A549 treated with dexamethasone at 1 μM for 4 hours (cell line): ENCODE data around the gene PEX6. TPM values are rescaled to one million over a fixed set of nuclear protein-coding genes. Genes with fewer than 3 reads are reported as not detected.

Experiments
- total RNA-seq: library from RNA; stranded (reverse); fragments of 200-300 nt; extraction: Qiagen RNA extraction; gene quantifications from 5 replicates; pipeline ENCODE4 v1.2.3, GENCODE V29; 2022

PEX6 gene
- 5.8 to 10.5 TPM (median 10.1 TPM) in 5 replicates for total RNA-seq

GRCh38 chr6:42978839-42979522 lies at the start of gene PEX6:
Gene PEX6 (minus strand): TSS chr6:42979181. CDS start chr6:42979150, 31 bp downstream.

GRCh38 chr6:43021270-43022047 lies 42.5 kb upstream of the PEX6 start, which contains the start of gene RRP36:
Gene RRP36 (plus strand): TSS chr6:43021623. CDS start chr6:43021655, 32 bp downstream.

GRCh38 chr6:43013843-43014433 lies 35.0 kb upstream of the PEX6 start, which contains the start of the genes KLHDC3 and MEA1:
Gene KLHDC3 (plus strand): TSS chr6:43014249. CDS start chr6:43017193, 2,944 bp downstream.
Gene MEA1 (minus strand): TSS chr6:43013946. CDS start chr6:43013813, 133 bp downstream.

GRCh38 chr6:42984001-42984923 lies 5.3 kb upstream of the PEX6 start, which contains the start of gene PPP2R5D:
Gene PPP2R5D (plus strand): TSS chr6:42984570. CDS start chr6:42984678, 108 bp downstream.

GRCh38 chr6:42960243-42961019 lies 18.6 kb downstream of the PEX6 start, which contains the start of gene GNMT:
Gene GNMT (plus strand): TSS chr6:42960754. CDS start chr6:42960768, 14 bp downstream.

GRCh38 chr6:42928986-42929820 lies 49.8 kb downstream of the PEX6 start, which contains the start of gene CNPY3:
Gene CNPY3 (plus strand): TSS chr6:42929480. CDS start chr6:42929571, 91 bp downstream.

GRCh38 chr6:42915732-42916131 lies 63.2 kb downstream of the PEX6 start, which contains the start of gene PTCRA:
Gene PTCRA (plus strand): TSS chr6:42916053. CDS start chr6:42916070, 17 bp downstream.

Other genes starting within 250 kb of the PEX6 start
- 14.8 to 16.7 TPM (median 16.0 TPM) in 5 replicates for gene TBCC, start 233.1 kb downstream of the PEX6 start, total RNA-seq
- gene BICRAL, start 197.1 kb downstream of the PEX6 start, total RNA-seq: 2.5 to 3.7 TPM (median 3.2 TPM) in 5 replicates
- 63.6 to 78.7 TPM (median 69.2 TPM) in 5 replicates for gene RPL7L1, start 99.6 kb downstream of the PEX6 start, total RNA-seq
- not detected in 5 replicates for gene PTCRA, start 63.1 kb downstream of the PEX6 start, total RNA-seq
- 33.9 to 43.7 TPM (median 41.4 TPM) in 5 replicates for gene CNPY3, start 49.7 kb downstream of the PEX6 start, total RNA-seq
- 0.08 to 0.19 TPM (median 0.13 TPM) in 4 of 5 replicates, not detected in the other for gene GNMT, start 18.4 kb downstream of the PEX6 start, total RNA-seq
- gene PPP2R5D, start 5.4 kb upstream of the PEX6 start, total RNA-seq: 28.4 to 31.5 TPM (median 29.7 TPM) in 5 replicates
- 93.9 to 110 TPM (median 98.0 TPM) in 5 replicates for gene MEA1, start 34.8 kb upstream of the PEX6 start, total RNA-seq
- gene KLHDC3, start 35.1 kb upstream of the PEX6 start, total RNA-seq: 25.9 to 28.6 TPM (median 27.3 TPM) in 5 replicates
- 70.2 to 79.1 TPM (median 72.4 TPM) in 5 replicates for gene RRP36, start 42.4 kb upstream of the PEX6 start, total RNA-seq
- gene CUL7, start 74.7 kb upstream of the PEX6 start, total RNA-seq: 5.4 to 8.8 TPM (median 8.4 TPM) in 5 replicates
- 51.6 to 56.6 TPM (median 55.3 TPM) in 5 replicates for gene MRPL2, start 80.3 kb upstream of the PEX6 start, total RNA-seq
- gene KLC4, start 80.5 kb upstream of the PEX6 start, total RNA-seq: 4.9 to 8.2 TPM (median 6.4 TPM) in 5 replicates
- gene PTK7, start 97.1 kb upstream of the PEX6 start, total RNA-seq: 4.0 to 5.0 TPM (median 4.4 TPM) in 5 replicates
- 12.2 to 17.9 TPM (median 16.7 TPM) in 5 replicates for gene SRF, start 192.1 kb upstream of the PEX6 start, total RNA-seq
- gene CUL9, start 203.0 kb upstream of the PEX6 start, total RNA-seq: 6.1 to 9.7 TPM (median 9.2 TPM) in 5 replicates